ENCODE results near the gene CHRDL2. TPM values are rescaled to one million over a fixed set of nuclear protein-coding genes. Genes with fewer than 3 reads are reported as not detected.

Gene CHRDL2
- total RNA-seq, 1 donor from 2014 or later, result 0.52 TPM

DNA sequence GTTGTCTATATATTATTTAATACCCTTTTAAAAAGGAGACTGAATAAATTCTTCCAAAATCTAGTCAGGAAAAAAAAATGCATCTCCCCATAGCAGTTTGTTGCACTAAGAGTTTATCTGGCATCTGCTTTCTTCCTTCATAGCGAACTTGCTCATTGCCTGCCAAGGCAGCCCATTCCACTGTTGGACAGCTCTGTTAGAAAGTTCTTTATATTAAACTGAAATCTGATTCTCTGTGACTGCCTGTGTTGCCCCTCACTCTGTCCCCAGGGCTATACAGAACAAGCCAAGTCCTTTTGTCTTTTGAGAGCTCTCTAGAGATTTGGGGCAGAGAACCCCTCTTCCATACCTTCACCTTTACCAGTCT lies 3.3 kb upstream of the CHRDL2 start:
- no peaks in the 10 kb centered on the region for H3K36me3 ChIP-seq (ENCODE audit: control insufficient read depth in 3 of 3, insufficient read depth in 3 of 3, low read length in 3 of 3)
- H3K9ac ChIP-seq (ENCODE audit: low read depth in 1 of 3, low read length in 3 of 3), result no peak overlapping the region
- H3K27me3 ChIP-seq (ENCODE audit: control insufficient read depth in 3 of 3, insufficient read depth in 3 of 3, low read length in 3 of 3), result peaks cover 28 to 39% (median 35%) of the 10 kb centered on the region in 3 donors

GRCh38 chr11:74730571-74731260 lies 510 bp downstream of the CHRDL2 start:
- Histone ChIP-seq H3K9ac (ENCODE audit: low read depth in 1 of 3, low read length in 3 of 3) (no peak overlapping the region), H3K36me3 (ENCODE audit: control insufficient read depth in 3 of 3, insufficient read depth in 3 of 3, low read length in 3 of 3) (no peaks in the 10 kb centered on the region), H3K27me3 (ENCODE audit: control insufficient read depth in 3 of 3, insufficient read depth in 3 of 3, low read length in 3 of 3) (peaks cover 28 to 40% (median 35%) of the 10 kb centered on the region in 3 donors), H3K4me1 (ENCODE audit: control insufficient read depth in 3 of 3, insufficient read depth in 3 of 3, low read length in 3 of 3) (peaks cover 14 to 21% (median 21%) of the 10 kb centered on the region in 3 donors), H3K4me3 (ENCODE audit: low read length in 3 of 3) (peak overlapping the region in 2 of 3 donors; percentile 34 to 35), H3K9me3 (ENCODE audit: control insufficient read depth in 3 of 3, low read length in 3 of 3) (no peaks in the 10 kb centered on the region), H3K27ac (ENCODE audit: low read depth, low read length) (no peak overlapping the region)

More for the DNA sequence above, 3.3 kb upstream of the CHRDL2 start:
- Histone ChIP-seq H3K4me1 (ENCODE audit: control insufficient read depth in 3 of 3, insufficient read depth in 3 of 3, low read length in 3 of 3) (peaks cover 8 to 13% (median 11%) of the 10 kb centered on the region in 3 donors), H3K9me3 (ENCODE audit: control insufficient read depth in 3 of 3, low read length in 3 of 3) (no peaks in the 10 kb centered on the region), H3K4me3 (ENCODE audit: low read length in 3 of 3) (no peak overlapping the region), H3K27ac (ENCODE audit: low read depth, low read length) (no peak overlapping the region)

GRCh38 chr11:74729397-74729796 lies 1.8 kb downstream of the CHRDL2 start:
- Histone ChIP-seq H3K9me3 (ENCODE audit: control insufficient read depth in 3 of 3, low read length in 3 of 3) (no peaks in the 10 kb centered on the region), H3K36me3 (ENCODE audit: control insufficient read depth in 3 of 3, insufficient read depth in 3 of 3, low read length in 3 of 3) (no peaks in the 10 kb centered on the region), H3K9ac (ENCODE audit: low read depth in 1 of 3, low read length in 3 of 3) (no peak overlapping the region), H3K27me3 (ENCODE audit: control insufficient read depth in 3 of 3, insufficient read depth in 3 of 3, low read length in 3 of 3) (peaks cover 28 to 40% (median 35%) of the 10 kb centered on the region in 3 donors), H3K4me3 (ENCODE audit: low read length in 3 of 3) (no peak overlapping the region), H3K27ac (ENCODE audit: low read depth, low read length) (no peak overlapping the region), H3K4me1 (ENCODE audit: control insufficient read depth in 3 of 3, insufficient read depth in 3 of 3, low read length in 3 of 3) (peaks cover 14 to 23% (median 21%) of the 10 kb centered on the region in 3 donors)

- Histone ChIP-seq H3K36me3 (ENCODE audit: control insufficient read depth in 3 of 3, insufficient read depth in 3 of 3, low read length in 3 of 3) (no peaks in the 10 kb centered on the region), H3K27me3 (ENCODE audit: control insufficient read depth in 3 of 3, insufficient read depth in 3 of 3, low read length in 3 of 3) (peaks cover 18 to 19% (median 18%) of the 10 kb centered on the region in 3 donors), H3K4me3 (ENCODE audit: low read length in 3 of 3) (peak overlapping the region in 1 of 3 donors; percentile 56), H3K9me3 (ENCODE audit: control insufficient read depth in 3 of 3, low read length in 3 of 3) (no peaks in the 10 kb centered on the region), H3K9ac (ENCODE audit: low read depth in 1 of 3, low read length in 3 of 3) (peak overlapping the region in 2 of 3 donors; percentile 25 to 30), H3K4me1 (ENCODE audit: control insufficient read depth in 3 of 3, insufficient read depth in 3 of 3, low read length in 3 of 3) (peaks cover 13 to 21% (median 19%) of the 10 kb centered on the region in 3 donors), H3K27ac (ENCODE audit: low read depth, low read length) (no peak overlapping the region)
These were observed 4.6 kb downstream of the CHRDL2 start for GRCh38 chr11:74726547-74727182.

DNA sequence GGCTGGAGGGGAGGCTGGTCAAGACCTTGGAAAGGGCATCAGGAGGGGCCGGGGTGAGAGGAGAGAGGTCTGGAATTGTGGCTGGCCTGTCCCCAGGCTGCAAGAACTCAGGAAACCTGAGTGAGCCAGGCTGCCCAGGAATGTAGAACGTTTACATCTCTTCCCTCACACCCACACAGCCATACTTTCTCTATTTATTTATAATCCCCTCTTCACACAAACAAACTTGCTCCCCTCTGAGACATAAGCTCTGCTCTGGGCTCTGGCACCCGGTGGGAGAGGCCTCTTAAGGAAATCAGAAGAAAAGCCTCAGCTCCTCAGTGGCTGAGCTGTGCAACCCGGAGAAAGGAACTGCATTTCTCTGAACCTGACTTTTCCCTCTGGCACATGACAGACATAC lies 5.5 kb downstream of the CHRDL2 start:
- Histone ChIP-seq H3K27ac (ENCODE audit: low read depth, low read length) (no peak overlapping the region), H3K4me1 (ENCODE audit: control insufficient read depth in 3 of 3, insufficient read depth in 3 of 3, low read length in 3 of 3) (peaks cover 15 to 24% (median 22%) of the 10 kb centered on the region in 3 donors), H3K9me3 (ENCODE audit: control insufficient read depth in 3 of 3, low read length in 3 of 3) (no peaks in the 10 kb centered on the region)

DNA sequence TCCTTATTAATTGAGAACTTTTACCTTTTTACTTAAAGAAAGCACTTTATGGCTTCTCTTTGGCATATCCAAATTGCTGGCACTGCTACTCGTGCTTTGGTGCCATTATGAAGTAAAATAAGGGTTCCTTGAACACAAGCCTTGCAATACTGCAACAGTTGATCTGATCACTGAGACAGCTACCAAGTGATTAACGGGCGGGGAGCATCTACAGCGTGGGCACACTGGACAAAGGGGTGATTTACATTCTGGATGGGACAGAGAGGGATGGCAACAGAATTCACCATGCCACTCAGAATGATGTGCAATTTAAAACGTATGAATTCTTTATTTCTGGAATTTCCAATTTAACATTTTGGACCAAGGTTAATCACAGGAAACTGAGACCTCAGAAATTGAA lies 7.7 kb downstream of the CHRDL2 start:
- no peaks in the 10 kb centered on the region for H3K9me3 ChIP-seq (ENCODE audit: control insufficient read depth in 3 of 3, low read length in 3 of 3)
- H3K4me3 ChIP-seq (ENCODE audit: low read length in 3 of 3), result no peak overlapping the region
- H3K4me1 ChIP-seq (ENCODE audit: control insufficient read depth in 3 of 3, insufficient read depth in 3 of 3, low read length in 3 of 3), result peaks cover 18 to 28% (median 25%) of the 10 kb centered on the region in 3 donors
- no peaks in the 10 kb centered on the region for H3K27me3 ChIP-seq (ENCODE audit: control insufficient read depth in 3 of 3, insufficient read depth in 3 of 3, low read length in 3 of 3)
- no peak overlapping the region for H3K9ac ChIP-seq (ENCODE audit: low read depth in 1 of 3, low read length in 3 of 3)
- no peaks in the 10 kb centered on the region for H3K36me3 ChIP-seq (ENCODE audit: control insufficient read depth in 3 of 3, insufficient read depth in 3 of 3, low read length in 3 of 3)
- no peak overlapping the region for H3K27ac ChIP-seq (ENCODE audit: low read depth, low read length)

More for the DNA sequence above, 5.5 kb downstream of the CHRDL2 start:
- Histone ChIP-seq H3K9ac (ENCODE audit: low read depth in 1 of 3, low read length in 3 of 3) (no peak overlapping the region), H3K36me3 (ENCODE audit: control insufficient read depth in 3 of 3, insufficient read depth in 3 of 3, low read length in 3 of 3) (no peaks in the 10 kb centered on the region), H3K27me3 (ENCODE audit: control insufficient read depth in 3 of 3, insufficient read depth in 3 of 3, low read length in 3 of 3) (peaks cover 11 to 12% (median 11%) of the 10 kb centered on the region in 3 donors), H3K4me3 (ENCODE audit: low read length in 3 of 3) (no peak overlapping the region)

GRCh38 chr11:74721479-74721835 lies 9.8 kb downstream of the CHRDL2 start:
- Histone ChIP-seq H3K9ac (ENCODE audit: low read depth in 1 of 3, low read length in 3 of 3) (no peak overlapping the region), H3K4me3 (ENCODE audit: low read length in 3 of 3) (no peak overlapping the region), H3K36me3 (ENCODE audit: control insufficient read depth in 3 of 3, insufficient read depth in 3 of 3, low read length in 3 of 3) (no peaks in the 10 kb centered on the region), H3K9me3 (ENCODE audit: control insufficient read depth in 3 of 3, low read length in 3 of 3) (no peaks in the 10 kb centered on the region), H3K27ac (ENCODE audit: low read depth, low read length) (peak overlapping the region; percentile 57), H3K4me1 (ENCODE audit: control insufficient read depth in 3 of 3, insufficient read depth in 3 of 3, low read length in 3 of 3) (peaks cover 16 to 25% (median 22%) of the 10 kb centered on the region in 3 donors), H3K27me3 (ENCODE audit: control insufficient read depth in 3 of 3, insufficient read depth in 3 of 3, low read length in 3 of 3) (no peaks in the 10 kb centered on the region)

GRCh38 chr11:74720596-74721478 lies 10.4 kb downstream of the CHRDL2 start:
- H3K9me3 ChIP-seq (ENCODE audit: control insufficient read depth in 3 of 3, low read length in 3 of 3), result no peaks in the 10 kb centered on the region
- H3K27ac ChIP-seq (ENCODE audit: low read depth, low read length), result peak overlapping the region; percentile 57
- no peaks in the 10 kb centered on the region for H3K27me3 ChIP-seq (ENCODE audit: control insufficient read depth in 3 of 3, insufficient read depth in 3 of 3, low read length in 3 of 3)
- no peak overlapping the region for H3K4me3 ChIP-seq (ENCODE audit: low read length in 3 of 3)
- peaks cover 12 to 19% (median 17%) of the 10 kb centered on the region in 3 donors for H3K4me1 ChIP-seq (ENCODE audit: control insufficient read depth in 3 of 3, insufficient read depth in 3 of 3, low read length in 3 of 3)
- peak overlapping the region in 1 of 3 donors; percentile 27 for H3K9ac ChIP-seq (ENCODE audit: low read depth in 1 of 3, low read length in 3 of 3)
- H3K36me3 ChIP-seq (ENCODE audit: control insufficient read depth in 3 of 3, insufficient read depth in 3 of 3, low read length in 3 of 3), result no peaks in the 10 kb centered on the region

DNA sequence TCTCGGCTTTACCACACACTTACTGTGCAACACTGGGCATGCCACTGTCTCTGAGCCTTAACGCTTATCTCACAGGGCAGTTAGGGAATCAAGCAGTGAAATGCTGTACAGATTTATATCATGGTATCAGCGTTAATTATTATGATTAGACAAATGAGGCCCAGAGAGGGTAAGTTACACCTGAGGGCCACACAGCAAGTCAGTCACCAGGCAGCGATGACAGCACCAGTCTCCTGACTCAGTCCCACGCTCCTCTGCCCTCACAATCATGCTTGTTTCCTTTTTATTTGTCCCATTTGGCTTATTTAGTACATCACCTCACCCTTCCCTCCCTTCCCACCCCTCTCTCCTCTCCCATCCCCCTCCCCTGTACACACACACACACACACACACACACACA lies 12.2 kb downstream of the CHRDL2 start:
- Histone ChIP-seq H3K9ac (ENCODE audit: low read depth in 1 of 3, low read length in 3 of 3) (peak overlapping the region in 1 of 3 donors; percentile 3), H3K27ac (ENCODE audit: low read depth, low read length) (no peak overlapping the region), H3K4me1 (ENCODE audit: control insufficient read depth in 3 of 3, insufficient read depth in 3 of 3, low read length in 3 of 3) (peaks cover 12 to 17% (median 15%) of the 10 kb centered on the region in 3 donors), H3K36me3 (ENCODE audit: control insufficient read depth in 3 of 3, insufficient read depth in 3 of 3, low read length in 3 of 3) (no peaks in the 10 kb centered on the region), H3K27me3 (ENCODE audit: control insufficient read depth in 3 of 3, insufficient read depth in 3 of 3, low read length in 3 of 3) (no peaks in the 10 kb centered on the region), H3K4me3 (ENCODE audit: low read length in 3 of 3) (no peak overlapping the region), H3K9me3 (ENCODE audit: control insufficient read depth in 3 of 3, low read length in 3 of 3) (no peaks in the 10 kb centered on the region)

Measured in skeletal muscle tissue (tissue), 4 donors.